EL (cell line): ENCODE results near the gene NUFIP1.
"Not testable (repeated sequence)": the region's sequence is repeated elsewhere in the genome, so short reads cannot be mapped to it uniquely, and the experiment has no call there.

Source experiments
- DNase-seq: peaks from one replicate; pipeline ENCODE4 v3.0.0-alpha.2; 2016

NUFIP1 gene

GRCh38 chr13:44919104-44919804 is 70.0 kb downstream of the NUFIP1 start:
- DNase-seq: no peak

GRCh38 chr13:44918326-44919103 is 70.8 kb downstream of the NUFIP1 start:
- peak; percentile 98 for DNase-seq

GRCh38 chr13:44917589-44918325 is 71.5 kb downstream of the NUFIP1 start:
- DNase-seq: peak; percentile 97

GRCh38 chr13:44912278-44913016 is 76.8 kb downstream of the NUFIP1 start:
- no peak for DNase-seq

GRCh38 chr13:44908712-44909111 is 80.6 kb downstream of the NUFIP1 start:
- no peak for DNase-seq

GRCh38 chr13:44908266-44908665 is 81.0 kb downstream of the NUFIP1 start:
- DNase-seq: no peak

- no peak for DNase-seq
Observed at GRCh38 chr13:44906713-44907112, 82.6 kb downstream of the NUFIP1 start.

- no peak for DNase-seq
Observed at GRCh38 chr13:44906230-44906629, 83.0 kb downstream of the NUFIP1 start.

- no peak for DNase-seq
Observed at GRCh38 chr13:44905556-44905955, 83.7 kb downstream of the NUFIP1 start.

GRCh38 chr13:44904967-44905366 is 84.3 kb downstream of the NUFIP1 start:
- peak; percentile 82 for DNase-seq

- DNase-seq: peak; percentile 26
Observed at GRCh38 chr13:44903574-44903985, 85.7 kb downstream of the NUFIP1 start.

- DNase-seq: no peak
Observed at GRCh38 chr13:44902738-44903137, 86.5 kb downstream of the NUFIP1 start.

- DNase-seq: no peak
Observed at GRCh38 chr13:44899967-44900366, 89.3 kb downstream of the NUFIP1 start.

- DNase-seq: not testable (repeated sequence)
Observed at GRCh38 chr13:44898308-44898707, 91.0 kb downstream of the NUFIP1 start.

GRCh38 chr13:44895953-44896335 is 93.3 kb downstream of the NUFIP1 start:
- DNase-seq: no peak

GRCh38 chr13:44895264-44895952 is 93.9 kb downstream of the NUFIP1 start:
- DNase-seq: no peak

GRCh38 chr13:44894001-44894770 is 95.1 kb downstream of the NUFIP1 start:
- no peak for DNase-seq
